NCI-H524 treated with DMSO at 0.1 percent for 48 hours (cell line): Measurements from ENCODE around the gene FKBP9.
A peak's percentile ranks its signal among the peaks of the same experiment; 100 is the strongest.
"Not testable (repeated sequence)": the region's sequence is repeated elsewhere in the genome, so short reads cannot be mapped to it uniquely, and the experiment has no call there.

Source experiments
- DNase-seq: peaks from one replicate; lab custom pipeline; 2025; lab: John Stamatoyannopoulos, UW

The FKBP9 gene

DNA sequence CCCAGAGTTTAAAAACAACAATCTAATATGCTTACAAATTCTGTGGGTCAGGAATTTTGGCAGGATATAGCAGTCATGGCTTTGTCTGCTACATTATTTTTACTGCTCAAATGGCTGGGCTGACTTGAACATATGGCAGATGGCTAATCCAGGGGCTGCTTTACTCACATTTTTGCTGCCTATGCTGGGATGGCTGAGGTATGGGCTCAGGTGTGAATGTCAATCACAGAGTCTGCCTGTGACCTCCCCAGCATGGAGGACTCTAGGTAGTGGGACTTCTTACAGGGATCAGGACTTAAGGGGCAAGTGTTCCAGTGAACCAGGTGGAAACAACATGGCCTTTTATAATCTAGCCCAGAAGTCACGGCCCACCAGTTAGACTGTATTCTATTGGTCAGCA lies 4.4 kb upstream of the FKBP9 start:
- DNase-seq, result peak; percentile 68

DNA sequence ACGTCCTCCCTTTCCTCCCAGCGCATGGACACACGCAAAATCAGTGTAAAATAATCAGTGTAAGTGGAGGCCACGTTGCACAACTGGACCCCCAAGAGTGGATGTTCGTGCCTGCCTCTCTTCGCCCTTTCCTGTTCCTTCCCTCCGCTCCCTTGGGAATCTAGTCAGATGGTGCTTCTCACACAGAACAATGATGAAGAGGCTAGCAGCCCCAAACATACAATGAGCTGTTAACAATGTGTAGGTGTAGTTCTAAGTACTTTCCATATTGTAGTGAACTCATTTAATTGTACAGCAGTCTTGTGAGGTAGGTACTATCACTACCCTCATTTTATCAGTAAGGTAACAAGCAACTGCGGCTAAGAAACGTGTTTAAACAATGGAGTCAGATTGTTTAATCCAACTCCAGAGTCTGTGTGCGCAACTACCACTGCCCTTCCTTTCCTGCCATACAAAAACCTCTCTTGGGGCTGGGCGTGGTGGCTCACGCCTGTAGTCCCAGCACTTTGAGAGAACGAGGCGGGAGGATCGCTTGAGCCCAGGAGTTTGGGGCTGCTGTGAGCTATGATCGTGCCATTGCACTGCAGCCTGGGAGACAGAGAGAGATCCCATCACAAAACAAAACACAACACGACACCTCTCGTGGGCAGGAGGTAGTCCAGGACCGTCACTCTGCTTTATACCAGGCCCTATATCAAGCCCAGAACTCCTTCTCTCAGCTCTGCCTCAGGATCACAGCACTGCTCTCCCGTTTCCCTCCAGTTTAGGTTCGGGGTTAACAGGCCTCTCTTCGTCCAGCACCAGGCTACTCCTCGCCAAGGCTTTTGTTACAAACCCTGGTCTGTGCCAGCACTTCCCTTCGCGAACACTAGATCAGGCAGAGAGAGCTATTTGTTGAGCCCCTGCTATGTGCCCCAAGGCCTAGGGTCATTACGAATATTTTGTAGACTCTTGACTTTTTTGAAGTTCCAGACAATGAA lies 1.1 kb downstream of the FKBP9 start:
- no peak for DNase-seq

DNA sequence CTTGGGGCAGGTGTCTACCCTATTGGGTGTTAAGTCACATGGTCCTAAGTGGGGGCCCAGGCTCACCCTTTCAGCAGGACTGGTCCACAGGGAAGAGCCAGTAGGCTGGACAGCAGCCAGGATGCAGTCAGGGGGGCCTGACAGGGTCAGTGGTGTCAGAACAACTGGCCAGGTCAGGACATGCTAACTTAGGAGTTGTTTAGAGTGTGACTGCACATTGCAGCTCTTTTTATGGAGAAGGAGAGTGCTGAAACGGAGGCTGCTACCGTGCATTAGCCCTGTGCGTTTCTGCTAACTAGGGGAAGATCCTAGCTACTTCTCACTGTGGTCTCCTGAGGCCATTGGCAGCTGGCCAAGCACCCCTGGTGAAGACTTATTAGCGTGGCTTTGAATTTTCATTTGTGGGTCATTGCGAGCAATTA lies 6.7 kb downstream of the FKBP9 start:
- not testable (repeated sequence) for DNase-seq

DNA sequence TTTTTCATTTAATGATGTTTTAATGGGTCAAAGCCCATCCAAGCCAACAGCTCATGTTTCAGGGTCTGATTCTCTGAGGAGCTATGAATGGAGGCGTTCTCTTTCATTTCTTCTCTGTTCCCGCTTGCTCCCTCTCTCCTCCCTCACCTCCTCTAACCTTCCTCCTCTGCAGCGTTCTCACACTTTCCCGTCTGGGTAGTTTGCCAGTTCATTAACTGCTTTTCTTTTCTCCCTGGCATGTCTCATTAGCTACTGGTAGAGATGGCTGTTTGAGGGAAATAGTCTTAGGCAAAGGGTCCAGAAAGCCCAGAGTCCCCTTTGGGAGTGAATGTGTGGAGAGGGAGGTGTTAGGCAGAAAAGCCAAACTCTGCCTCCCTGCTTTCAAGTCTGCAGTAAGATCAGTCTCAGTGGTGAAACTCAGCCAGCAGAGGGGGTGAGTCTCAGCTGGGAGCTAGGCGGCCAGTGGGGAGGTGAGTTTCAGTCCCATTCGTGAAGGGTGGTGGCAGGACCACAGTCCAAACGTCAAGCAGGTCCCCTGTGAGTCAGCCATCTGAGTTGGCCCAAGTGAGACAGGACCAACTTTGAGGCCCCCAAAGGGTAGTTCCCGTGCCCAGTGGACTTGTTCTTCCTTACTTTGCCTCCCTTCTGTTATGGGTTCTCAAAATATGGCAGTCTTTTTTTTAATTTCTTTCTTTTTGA lies 7.4 kb downstream of the FKBP9 start:
- not testable (repeated sequence) for DNase-seq

DNA sequence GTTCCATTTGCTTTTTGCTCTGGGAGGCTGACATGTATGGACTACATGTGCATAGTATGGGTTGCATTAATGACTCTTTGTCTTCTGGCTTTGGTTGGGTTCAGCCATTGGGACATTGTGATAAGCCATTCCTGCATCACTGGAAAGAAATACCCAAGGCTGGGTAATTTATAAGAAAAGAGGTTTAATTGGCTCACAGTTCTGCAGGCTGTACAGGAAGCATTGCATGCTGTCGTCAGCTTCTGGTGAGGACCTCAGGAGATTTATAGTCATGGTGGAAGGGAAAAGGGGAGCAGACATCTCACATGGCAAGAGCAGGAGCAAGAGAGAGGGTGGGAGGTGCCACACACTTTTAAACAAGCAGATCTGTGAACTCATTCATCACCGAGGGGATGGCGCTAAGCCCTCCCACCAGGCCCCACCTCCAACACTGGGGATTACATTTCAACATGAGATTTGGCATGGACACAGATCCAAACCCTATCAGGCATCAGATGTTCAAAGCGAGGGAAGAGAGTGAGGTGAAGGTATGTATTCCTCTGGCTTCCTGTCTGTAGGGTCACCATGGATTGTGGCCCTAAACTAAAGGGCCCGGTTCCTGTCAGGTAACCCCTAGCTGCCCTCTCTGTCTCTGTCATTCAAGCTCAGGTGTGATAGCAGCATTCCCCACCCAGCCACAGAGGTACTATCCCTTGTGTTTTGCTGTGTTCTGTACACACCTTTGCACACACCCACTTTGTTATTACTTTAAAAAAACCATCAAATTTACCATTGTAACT lies 9.4 kb downstream of the FKBP9 start:
- DNase-seq, result not testable (repeated sequence)

DNA sequence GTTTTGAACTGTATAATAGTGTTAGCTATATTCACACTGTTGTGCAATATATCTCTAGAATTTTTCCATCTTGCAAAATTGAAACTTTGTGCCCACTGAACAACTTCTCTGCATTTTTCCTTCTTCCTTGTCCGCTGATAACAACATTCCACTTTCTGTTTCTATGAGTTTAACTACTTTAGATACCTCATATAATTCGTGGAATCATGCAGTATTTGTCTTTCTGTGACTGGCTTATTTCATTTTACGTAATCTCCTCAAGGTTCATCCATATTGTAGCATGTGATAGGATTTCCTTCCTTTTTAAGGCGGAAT lies 10.0 kb downstream of the FKBP9 start:
- DNase-seq, result not testable (repeated sequence)

DNA sequence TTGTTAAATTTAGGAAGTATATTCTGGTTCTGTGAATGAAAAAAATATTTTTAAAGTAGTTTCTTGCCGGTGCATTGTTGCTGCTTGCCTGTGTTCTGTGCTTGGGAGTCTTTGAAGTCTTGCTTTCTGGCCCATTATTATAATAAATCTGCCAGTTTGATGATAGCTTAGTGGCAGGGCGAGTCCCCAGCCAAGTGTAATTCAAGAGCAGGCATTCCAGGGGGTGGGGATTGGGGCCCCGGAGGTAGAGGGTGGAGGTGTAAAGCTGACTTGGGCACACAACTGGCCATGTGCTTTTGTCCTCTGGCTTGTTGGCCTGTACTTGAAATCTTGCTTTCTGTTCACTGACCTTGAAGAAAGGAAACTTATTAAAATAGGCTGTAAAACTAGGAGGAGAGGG lies 14.7 kb downstream of the FKBP9 start:
- DNase-seq, result not testable (repeated sequence)

DNA sequence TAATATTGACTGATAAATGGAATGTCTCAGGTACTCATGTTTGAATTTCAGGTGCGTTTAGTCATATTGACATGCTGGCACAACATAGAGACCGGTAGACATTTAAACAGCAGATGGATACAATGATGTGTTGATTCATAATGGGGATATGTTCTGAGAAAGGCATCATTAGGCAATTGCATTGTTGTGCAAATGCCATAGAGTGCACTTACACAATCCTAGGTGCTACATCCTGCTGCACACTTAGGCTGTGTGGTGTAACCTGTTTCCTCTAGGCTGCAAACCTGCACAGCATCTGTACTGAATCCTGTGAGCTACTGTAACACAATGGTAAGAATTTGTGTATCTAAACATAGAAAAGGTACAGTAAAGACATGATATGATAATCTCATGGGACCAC lies 19.9 kb downstream of the FKBP9 start:
- DNase-seq, result not testable (repeated sequence)

DNA sequence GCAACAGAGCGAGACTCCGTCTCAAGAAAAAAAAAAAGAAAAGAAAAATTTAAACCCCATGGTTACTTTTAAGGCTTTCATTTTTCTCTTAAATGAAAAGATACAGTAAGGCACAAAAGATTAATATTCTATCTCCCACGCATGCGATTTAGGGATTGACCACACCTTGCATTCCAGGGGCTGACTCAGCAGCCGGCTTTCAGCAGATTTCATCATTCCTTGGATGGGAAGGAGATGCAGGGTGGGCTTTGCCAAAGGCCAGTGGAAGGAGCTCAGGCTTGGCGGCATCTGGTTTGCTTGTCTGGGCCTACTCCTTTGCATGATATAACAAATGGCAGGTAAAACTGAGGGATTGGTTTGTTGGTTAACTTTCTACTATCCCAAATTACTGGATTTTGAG lies 22.0 kb downstream of the FKBP9 start:
- DNase-seq, result not testable (repeated sequence)

DNA sequence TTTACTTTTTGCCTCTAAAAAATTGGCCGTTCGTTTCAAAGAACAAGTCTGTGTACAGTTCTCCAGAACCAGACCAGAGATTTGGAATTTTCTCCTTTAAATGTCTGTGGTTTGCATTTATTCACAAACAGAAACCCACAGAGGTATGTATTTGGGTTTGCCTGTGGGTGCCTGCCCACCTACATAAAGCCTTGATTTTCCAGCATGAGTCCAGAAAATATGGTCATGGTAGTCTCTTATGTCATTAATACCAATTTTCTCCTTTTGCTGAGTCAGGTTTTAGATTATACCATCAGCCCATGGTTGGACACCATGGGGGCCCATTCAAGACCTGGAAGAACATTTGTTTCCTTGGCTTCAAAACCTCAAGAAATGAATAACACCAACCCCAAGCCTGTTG lies 22.7 kb downstream of the FKBP9 start:
- not testable (repeated sequence) for DNase-seq

DNA sequence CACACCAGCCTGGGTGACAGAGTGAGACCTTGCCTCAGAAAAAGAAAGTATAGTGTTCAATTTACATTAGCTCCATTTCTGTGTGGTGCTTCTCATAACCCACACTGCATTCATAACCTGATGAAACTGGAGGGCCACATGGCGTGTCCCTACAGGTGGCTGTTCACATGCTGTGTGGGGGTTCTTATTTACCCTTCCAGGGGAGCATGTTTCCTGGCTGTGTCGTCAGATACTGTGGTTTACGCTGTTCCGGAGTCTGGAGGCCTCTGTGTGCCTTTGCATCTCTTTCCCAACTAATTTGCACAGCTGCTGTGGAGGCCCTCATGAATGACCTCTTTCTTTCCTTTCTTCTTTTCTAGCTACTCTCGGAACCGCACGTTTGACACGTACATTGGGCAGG lies 30.9 kb downstream of the FKBP9 start:
- not testable (repeated sequence) for DNase-seq

DNA sequence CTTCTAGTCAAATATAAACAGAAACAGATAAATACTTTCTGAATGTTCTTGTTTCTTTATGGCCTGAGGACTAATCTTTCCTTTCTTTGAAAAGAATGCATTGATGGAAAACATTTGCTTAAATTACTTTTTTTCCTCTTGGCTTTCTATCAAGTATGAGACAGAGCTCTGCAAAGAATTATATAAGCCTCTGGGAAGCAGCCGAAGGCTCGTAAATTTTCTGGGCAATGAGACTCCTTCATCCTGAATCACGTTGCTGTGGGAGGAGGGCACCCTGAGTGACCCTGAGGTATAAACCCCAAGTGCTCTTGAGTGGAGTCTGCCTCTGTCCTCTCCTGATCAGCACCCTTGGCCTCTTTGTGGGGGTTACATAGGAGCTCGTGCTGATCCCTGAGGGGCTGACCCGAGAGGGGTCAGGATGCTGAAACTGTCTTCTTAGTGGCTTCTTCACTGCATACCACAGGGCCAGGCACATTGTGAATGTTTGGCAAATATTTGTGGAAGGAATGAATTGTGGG lies 33.9 kb downstream of the FKBP9 start:
- DNase-seq, result not testable (repeated sequence)

DNA sequence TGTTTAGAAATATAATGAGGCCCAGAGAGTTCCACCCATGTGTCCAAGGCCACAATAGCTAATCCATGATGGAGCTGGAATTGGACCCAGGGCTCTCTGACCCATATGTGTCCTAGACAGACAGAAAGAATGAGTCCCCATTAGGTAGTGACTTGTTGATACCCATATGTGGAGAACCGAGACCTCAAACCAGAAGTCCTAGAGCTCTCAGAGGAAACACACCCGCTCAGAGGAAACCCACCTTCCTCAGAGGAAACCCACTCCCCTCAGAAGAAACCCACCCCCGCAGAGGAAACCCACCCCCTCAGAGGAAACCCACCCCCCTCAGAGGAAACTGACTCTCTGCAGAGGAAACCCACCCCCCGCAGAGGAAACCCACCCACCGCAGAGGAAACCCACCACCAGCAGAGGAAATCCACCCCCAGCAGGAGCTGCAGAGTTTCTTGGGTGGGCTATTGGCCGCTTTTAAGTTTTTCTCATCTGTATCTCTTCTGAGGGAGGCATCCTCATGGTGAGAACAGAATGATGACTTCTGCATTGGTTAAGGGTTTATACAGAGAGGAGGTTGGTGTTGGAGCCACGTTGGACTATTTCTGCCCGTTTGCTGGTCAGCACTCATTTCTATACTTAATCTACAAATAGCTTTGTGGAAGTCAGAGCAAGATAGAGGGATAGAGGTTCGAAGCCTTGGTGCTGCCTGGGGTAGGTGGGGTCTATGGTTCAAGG lies 34.9 kb downstream of the FKBP9 start:
- DNase-seq, result not testable (repeated sequence)

DNA sequence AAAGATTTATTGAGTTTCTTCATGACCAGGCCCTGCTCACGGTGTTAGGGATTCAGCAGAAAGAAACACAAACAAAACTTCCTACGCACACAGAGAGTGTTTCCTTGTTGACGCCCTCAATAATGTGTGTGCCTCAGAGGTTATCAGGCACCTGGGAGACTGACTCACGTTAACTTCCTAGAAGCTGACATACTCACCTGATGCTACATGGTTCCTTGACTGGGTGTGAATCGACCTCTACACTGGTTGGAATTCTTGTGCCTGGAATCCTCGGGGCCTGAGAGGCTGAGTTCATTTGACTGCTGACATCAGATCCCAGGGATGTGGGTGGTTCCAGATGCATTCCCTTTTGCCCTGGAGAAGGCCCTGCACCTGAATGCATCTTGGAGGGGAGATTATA lies 35.5 kb downstream of the FKBP9 start:
- not testable (repeated sequence) for DNase-seq

DNA sequence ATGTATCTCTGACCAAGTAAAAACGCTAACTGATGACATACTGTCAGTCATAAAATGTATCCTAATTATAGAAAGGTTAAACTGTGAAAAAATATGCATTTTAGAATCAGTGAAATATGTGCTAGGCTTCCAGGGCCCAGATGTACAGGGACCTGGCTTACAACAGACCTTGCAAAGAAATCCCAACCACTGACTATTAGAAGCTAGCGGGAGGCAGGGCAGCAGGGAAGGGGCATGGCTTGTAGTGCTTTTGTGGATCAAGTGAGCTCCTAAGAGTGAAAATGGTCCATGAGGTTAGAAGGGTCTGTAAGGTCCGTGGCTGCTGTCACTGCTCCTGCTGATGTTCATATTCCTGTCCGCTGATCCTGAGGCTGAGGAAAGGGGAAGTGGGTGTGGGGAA lies 40.7 kb downstream of the FKBP9 start:
- DNase-seq, result not testable (repeated sequence)

DNA sequence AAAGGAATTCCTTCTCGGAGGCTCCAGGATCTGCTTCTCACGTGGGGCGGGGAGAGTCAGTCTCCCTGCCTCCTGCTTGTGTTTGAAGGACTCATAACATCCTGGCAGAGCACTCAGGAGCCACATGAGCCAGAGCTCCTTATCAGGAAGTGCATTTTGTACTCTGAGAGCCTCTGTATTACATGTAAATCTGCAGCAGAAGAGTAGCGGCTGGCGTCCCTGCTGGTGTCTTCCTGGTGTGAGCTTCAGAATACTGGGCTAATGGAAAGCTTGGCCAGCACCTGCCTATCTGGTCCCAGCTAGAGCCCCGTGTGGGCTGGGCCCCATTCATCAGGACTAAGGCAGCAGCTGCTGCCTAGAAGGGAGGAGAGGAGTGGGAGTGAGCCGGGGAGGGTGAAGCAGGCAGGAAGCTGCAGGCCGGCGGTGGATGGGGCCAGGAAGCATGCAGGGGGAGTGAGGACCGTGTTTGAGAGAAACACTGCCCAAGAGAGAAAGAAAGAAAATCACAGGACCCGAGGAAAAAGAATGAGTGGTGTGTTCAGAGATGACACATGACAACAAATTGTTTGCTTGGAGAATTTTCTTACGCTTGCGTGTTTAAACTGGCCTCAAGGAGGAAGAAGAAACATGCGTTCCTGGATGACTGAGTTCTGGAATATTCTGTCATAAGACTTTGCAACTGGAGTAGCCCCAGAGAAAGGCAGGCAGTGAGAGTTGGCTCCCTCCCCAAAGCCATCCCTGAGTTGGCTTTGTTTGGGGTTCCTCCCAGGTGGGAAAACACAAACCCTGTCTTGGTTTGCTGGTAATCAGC lies 41.3 kb downstream of the FKBP9 start:
- DNase-seq, result not testable (repeated sequence)

DNA sequence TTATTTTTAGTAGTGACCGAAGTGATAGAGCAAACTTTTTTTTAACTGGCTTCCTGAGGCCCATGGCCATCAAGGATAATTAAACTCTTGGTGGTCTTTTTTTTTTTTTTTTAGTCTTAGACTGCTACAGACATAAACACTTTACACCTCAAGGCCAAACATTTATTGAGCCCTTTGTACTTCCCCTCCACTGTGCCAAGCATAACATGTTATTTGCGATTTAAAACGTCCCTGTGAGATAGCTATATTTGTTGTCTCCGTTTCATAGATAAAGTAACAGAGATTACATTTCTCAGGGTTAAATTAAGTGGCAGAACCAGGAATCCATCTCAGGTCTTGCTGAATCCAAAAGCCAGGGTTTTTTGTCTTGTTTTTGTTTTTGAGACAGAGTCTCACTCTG lies 42.1 kb downstream of the FKBP9 start:
- not testable (repeated sequence) for DNase-seq

DNA sequence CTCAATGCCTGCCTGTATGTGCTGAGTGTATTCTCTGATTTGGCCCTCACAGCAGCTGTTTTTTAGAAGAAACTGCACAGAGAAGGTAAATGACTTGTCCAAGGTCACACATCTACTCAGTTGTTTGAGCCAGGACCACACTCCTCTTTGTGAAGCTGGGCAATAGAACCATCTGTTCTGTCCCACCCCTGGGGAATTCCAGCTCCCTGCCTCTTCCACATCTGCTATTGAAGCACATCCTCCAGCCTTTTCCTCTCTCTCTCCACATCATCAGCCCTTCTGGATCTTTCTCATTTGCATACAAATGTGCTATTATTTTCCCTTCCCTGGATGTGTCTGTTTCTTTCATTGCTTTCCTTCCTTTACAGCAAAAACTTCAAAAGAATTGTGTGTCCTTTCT lies 45.9 kb downstream of the FKBP9 start:
- DNase-seq, result not testable (repeated sequence)

DNA sequence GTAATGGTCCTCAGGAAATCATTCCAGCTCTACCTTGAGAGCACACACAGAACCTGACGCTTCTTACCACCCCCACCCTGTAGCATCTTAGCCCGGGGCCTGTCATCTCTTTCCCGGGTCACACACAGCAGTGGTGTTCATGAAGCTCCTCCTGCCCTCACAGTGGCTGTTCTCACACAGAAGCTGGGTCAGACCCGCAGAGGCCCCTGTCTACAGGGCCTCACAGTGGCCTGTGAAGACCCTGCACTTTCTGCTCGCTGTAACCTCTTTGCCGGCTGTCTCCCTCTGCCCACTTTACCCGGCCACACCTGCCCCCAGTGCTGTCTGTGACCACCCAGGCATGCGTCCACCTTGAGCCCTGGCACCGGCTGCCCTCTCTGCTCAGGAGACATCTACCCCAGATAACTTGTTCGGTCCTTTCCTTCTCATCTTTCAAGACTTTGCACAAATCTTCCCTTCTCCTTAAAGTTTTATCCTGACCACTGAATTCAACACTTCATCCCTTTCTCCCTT lies 46.9 kb downstream of the FKBP9 start:
- DNase-seq, result not testable (repeated sequence)

DNA sequence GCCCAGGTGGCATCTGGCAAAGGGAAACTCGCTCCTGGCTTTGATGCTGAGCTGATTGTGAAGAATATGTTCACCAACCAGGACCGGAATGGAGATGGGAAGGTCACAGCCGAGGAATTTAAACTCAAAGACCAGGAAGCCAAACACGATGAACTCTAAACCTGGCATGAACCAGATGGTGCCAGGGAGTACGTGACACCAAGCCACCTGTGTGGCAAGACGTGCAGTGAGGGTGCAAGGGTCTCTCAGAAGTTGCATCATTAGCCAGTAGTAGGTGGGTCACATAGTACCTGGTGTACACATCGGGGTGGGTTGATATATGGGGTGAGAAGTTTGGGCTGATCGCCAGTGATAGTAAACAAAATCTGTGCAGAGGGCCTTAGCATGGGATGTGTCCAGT lies 48.0 kb downstream of the FKBP9 start:
- DNase-seq, result not testable (repeated sequence)
